OCI-LY7 (cell line): ENCODE measurements around the gene BEAN1. TPM values are rescaled to one million over a fixed set of nuclear protein-coding genes. Genes with fewer than 3 reads are reported as not detected.

ENCODE experiments used
- BruUV-seq: library from RNA; stranded (reverse); fragments of 400-500 nt; replicated peaks from 2 replicates; lab custom pipeline; 2021; lab: Mats Ljungman, UMichigan
- CTCF ChIA-PET: fragments of 300-600 bp; sonication (Branson Sonifier 250); formaldehyde crosslinking; loops from one replicate; lab custom pipeline; 2022; ENCODE audit warnings: antibody characterized with exemption; ENCODE audit not compliant: unreplicated experiment; lab: Charles Lee
- POLR2A ChIA-PET: fragments of 300-600 bp; sonication (Branson Sonifier 250); formaldehyde crosslinking; loops from one replicate; lab custom pipeline; 2022; ENCODE audit warnings: antibody characterized with exemption; lab: Charles Lee
- DNase-seq: peaks from one replicate; pipeline ENCODE4 v3.0.0-alpha.2; 2015; ENCODE audit warnings: low spot score
- H2AFZ ChIP-seq: fragments of 200-600 bp; sonication (generic), shearing (Covaris generic); 2 replicates; pipeline ENCODE4 v1.6.1; 2014; ENCODE audit warnings: mild to moderate bottlenecking, antibody characterized with exemption, low read length, moderate library complexity
- H3K27ac ChIP-seq: fragments of 200-600 bp; sonication (generic); 2 replicates; pipeline ENCODE4 v1.5.1; 2014; ENCODE audit warnings: mixed run types, low read depth, mild to moderate bottlenecking, moderate library complexity, low read length, inconsistent platforms; ENCODE audit not compliant: poor library complexity, severe bottlenecking
- H3K36me3 ChIP-seq: fragments of 200-600 bp; sonication (generic); 2 replicates; pipeline ENCODE4 v1.6.1; 2014; ENCODE audit warnings: mild to moderate bottlenecking, antibody characterized with exemption, low read length, moderate library complexity, mixed read lengths; ENCODE audit not compliant: insufficient read depth
- H3K4me1 ChIP-seq: fragments of 200-600 bp; sonication (generic); 2 replicates; pipeline ENCODE4 v1.5.1; 2014; ENCODE audit warnings: mild to moderate bottlenecking, low read length; ENCODE audit not compliant: insufficient read depth, poor library complexity, severe bottlenecking
- H3K4me2 ChIP-seq: fragments of 200-600 bp; sonication (generic); 2 replicates; pipeline ENCODE4 v1.6.1; 2014; ENCODE audit warnings: mild to moderate bottlenecking, low read length
- H3K4me3 ChIP-seq: fragments of 200-600 bp; sonication (generic); 2 replicates; pipeline ENCODE4 v1.5.1; 2014; ENCODE audit warnings: mild to moderate bottlenecking, low read depth, low read length; ENCODE audit not compliant: poor library complexity, severe bottlenecking
- H3K79me2 ChIP-seq: fragments of 200-600 bp; sonication (generic); 2 replicates; pipeline ENCODE4 v1.6.1; 2016; ENCODE audit warnings: low read depth, mild to moderate bottlenecking, low read length, moderate library complexity, mixed read lengths; ENCODE audit not compliant: insufficient read depth
- H3K9me2 ChIP-seq: fragments of 200-600 bp; sonication (generic); 2 replicates; pipeline ENCODE4 v1.6.1; 2016; ENCODE audit warnings: mild to moderate bottlenecking, low read length, mixed read lengths; ENCODE audit not compliant: insufficient read depth
- H3K9me3 ChIP-seq: fragments of 200-600 bp; sonication (generic); 2 replicates; pipeline ENCODE4 v1.6.1; 2014; ENCODE audit warnings: mild to moderate bottlenecking, mixed run types, low read length, mixed read lengths
- H4K20me1 ChIP-seq: fragments of 200-600 bp; sonication (generic); 2 replicates; pipeline ENCODE4 v1.6.1; 2014; ENCODE audit warnings: mild to moderate bottlenecking, antibody characterized with exemption, low read length, moderate library complexity, mixed read lengths; ENCODE audit not compliant: insufficient read depth
- EZH2phosphoT487 ChIP-seq: fragments of 200-600 bp; sonication (generic); IDR thresholded peaks from 2 replicates; pipeline ENCODE4 v1.6.1; 2018; ENCODE audit warnings: low read depth, borderline replicate concordance, mild to moderate bottlenecking, mixed run types, antibody characterized with exemption, low read length, moderate library complexity, mixed read lengths
- intact Hi-C: fragments of 100-400 bp; cut with micrococcal nuclease; formaldehyde crosslinking; loops from one replicate; pipeline ENCODE4 v1.10.0; 2022; ENCODE audit not compliant: unreplicated experiment
- total RNA-seq, 2 experiments: library from RNA; depleted of rRNA in 1 of 2; stranded (reverse); fragments of >200 nt in 1 of 2; shearing (Covaris generic) in 1 of 2; gene quantifications; 2 replicates each; pipeline ENCODE4 v1.2.3, GENCODE V29; 2014 to 2022
- TF ChIP-seq, protein P1 (sequence below): fragments of 200-600 bp; sonication (generic); conservative IDR thresholded peaks from 2 replicates; pipeline ENCODE4 v1.5.1; 2014; ENCODE audit warnings: mild to moderate bottlenecking, antibody characterized with exemption, low read length, moderate library complexity, mixed read lengths

Gene BEAN1
- total RNA-seq, 2 experiments from 2014 or later, result 0.13 TPM; not detected in 1

DNA sequence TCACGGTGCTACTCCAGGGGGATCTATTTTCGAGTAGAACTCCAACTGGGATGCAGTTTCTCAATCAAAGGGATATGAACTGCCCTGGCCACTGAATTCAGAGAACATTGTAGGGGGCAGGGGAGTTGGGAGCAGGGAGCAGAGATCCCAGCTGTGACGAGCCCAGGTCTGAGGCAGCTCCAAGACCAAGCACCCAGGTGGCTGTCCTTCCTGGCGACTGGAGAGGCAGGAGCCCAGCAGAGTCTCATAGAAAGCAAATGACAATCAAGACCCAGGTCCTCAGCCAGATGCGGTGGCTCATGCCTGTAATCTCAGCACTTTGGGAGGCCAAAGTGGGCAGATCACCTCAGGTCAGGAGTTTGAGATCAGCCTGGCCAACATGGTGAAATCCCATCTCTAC is 62.7 kb downstream of the BEAN1 start:
- Histone ChIP-seq H3K4me1 (no peaks in the 10 kb centered on the region), H3K79me2 (no peaks in the 10 kb centered on the region), H4K20me1 (no peaks in the 10 kb centered on the region), H3K4me3 (no peak overlapping the region), H2AFZ (no peak overlapping the region), H3K36me3 (no peaks in the 10 kb centered on the region), H3K9me2 (no peaks in the 10 kb centered on the region), H3K27ac (no peak overlapping the region), H3K4me2 (no peak overlapping the region), H3K9me3 (no peaks in the 10 kb centered on the region)
- ChIA-PET CTCF (no interaction called here), POLR2A (no interaction called here)
- intact Hi-C loops, result no loop called here
- TF ChIP-seq, protein P1, sequence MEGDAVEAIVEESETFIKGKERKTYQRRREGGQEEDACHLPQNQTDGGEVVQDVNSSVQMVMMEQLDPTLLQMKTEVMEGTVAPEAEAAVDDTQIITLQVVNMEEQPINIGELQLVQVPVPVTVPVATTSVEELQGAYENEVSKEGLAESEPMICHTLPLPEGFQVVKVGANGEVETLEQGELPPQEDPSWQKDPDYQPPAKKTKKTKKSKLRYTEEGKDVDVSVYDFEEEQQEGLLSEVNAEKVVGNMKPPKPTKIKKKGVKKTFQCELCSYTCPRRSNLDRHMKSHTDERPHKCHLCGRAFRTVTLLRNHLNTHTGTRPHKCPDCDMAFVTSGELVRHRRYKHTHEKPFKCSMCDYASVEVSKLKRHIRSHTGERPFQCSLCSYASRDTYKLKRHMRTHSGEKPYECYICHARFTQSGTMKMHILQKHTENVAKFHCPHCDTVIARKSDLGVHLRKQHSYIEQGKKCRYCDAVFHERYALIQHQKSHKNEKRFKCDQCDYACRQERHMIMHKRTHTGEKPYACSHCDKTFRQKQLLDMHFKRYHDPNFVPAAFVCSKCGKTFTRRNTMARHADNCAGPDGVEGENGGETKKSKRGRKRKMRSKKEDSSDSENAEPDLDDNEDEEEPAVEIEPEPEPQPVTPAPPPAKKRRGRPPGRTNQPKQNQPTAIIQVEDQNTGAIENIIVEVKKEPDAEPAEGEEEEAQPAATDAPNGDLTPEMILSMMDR, result no peak
- no peak for TF ChIP-seq EZH2phosphoT487
- BruUV-seq, result no TSS peak
- no peak for DNase-seq

- Histone ChIP-seq H3K9me3 (no peaks in the 10 kb centered on the region), H3K9me2 (no peaks in the 10 kb centered on the region), H3K36me3 (no peaks in the 10 kb centered on the region), H4K20me1 (no peaks in the 10 kb centered on the region), H2AFZ (no peak overlapping the region), H3K4me1 (no peaks in the 10 kb centered on the region), H3K27ac (no peak overlapping the region), H3K79me2 (no peaks in the 10 kb centered on the region), H3K4me2 (no peak overlapping the region), H3K4me3 (no peak overlapping the region)
- ChIA-PET CTCF (no interaction called here), POLR2A (no interaction called here)
- no TSS peak for BruUV-seq
- intact Hi-C loops, result no loop called here
- no peak for DNase-seq
- TF ChIP-seq, protein P1, result no peak
- TF ChIP-seq EZH2phosphoT487, result no peak
Measured at GRCh38 chr16:66490774-66491715, 64.0 kb downstream of the BEAN1 start.

- Histone ChIP-seq H3K4me2 (no peak overlapping the region), H3K4me1 (no peaks in the 10 kb centered on the region), H3K36me3 (no peaks in the 10 kb centered on the region), H3K9me3 (no peaks in the 10 kb centered on the region), H3K79me2 (no peaks in the 10 kb centered on the region), H3K9me2 (no peaks in the 10 kb centered on the region), H3K27ac (no peak overlapping the region), H4K20me1 (no peaks in the 10 kb centered on the region), H3K4me3 (no peak overlapping the region), H2AFZ (no peak overlapping the region)
- POLR2A ChIA-PET, result no interaction called here
- intact Hi-C loops, result no loop called here
- TF ChIP-seq, protein P1, result no peak
- TF ChIP-seq EZH2phosphoT487, result no peak
- no peak for DNase-seq
- CTCF ChIA-PET, result no interaction called here
- BruUV-seq, result no TSS peak
Measured at GRCh38 chr16:66491716-66492064, 64.6 kb downstream of the BEAN1 start.
